ENCODE measurements around the gene MPND.
A peak's percentile ranks its signal among the peaks of the same experiment; 100 is the strongest.

The MPND gene

DNA sequence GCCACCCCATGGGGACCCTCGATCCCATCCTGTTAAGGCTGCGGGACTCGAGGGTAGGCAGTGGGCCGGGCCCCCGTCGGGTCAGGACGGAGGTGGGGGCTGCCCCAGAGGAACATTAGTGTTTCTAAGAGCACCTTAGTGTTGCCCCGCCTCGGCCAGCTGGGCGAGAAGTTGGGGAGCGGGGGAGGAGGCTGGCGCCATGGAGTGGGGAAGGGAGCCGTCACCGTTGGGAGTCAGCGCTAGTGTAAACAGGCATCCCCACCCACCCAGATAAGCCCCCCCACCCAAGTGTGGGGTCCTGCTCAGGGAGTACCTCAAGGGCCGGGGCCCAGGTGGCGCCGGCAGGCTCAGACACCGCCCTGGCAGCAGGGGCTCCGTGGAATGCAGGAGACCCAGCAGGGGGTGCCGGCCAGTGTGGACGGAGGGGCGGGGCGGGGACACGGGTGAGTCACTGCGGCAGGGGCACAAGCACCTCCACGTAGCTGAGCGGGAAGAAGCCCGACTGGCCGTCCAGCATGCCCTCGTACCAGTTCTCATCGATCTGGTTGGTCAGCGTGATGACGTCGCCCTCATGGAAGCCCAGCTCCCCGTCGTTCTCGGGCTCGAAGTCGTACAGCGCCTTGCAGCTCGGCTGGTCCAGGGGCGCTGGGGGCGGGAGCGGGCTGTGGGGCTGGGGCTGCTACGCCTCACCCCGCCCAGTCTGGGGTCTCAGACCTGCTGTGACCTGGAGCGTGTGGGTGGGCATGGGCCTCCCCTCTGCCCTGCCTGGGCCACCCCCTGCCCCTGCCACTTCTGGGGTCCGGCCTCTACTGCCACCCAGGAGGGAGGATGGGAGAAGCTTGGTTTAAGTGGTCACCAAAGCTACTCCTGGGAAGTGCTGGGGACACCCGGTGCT, 18.0 kb downstream of the MPND start (continued):
- TF ChIP-seq REST (tag by site-specific recombination; IDR thresholded peaks at IDR 0.05) (no peak), ZNF501 (tag by site-specific recombination; IDR thresholded peaks at IDR 0.05) (no peak), ZNF654 (tag by site-specific recombination; IDR thresholded peaks at IDR 0.05; ENCODE audit: low read depth) (no peak), ZNF10 (tag by site-specific recombination; IDR thresholded peaks at IDR 0.05) (no peak), ZNF639 (tag by site-specific recombination; IDR thresholded peaks at IDR 0.05) (no peak), ZNF747 (tag by site-specific recombination; IDR thresholded peaks at IDR 0.05) (no peak), ZNF394 (tag by site-specific recombination; IDR thresholded peaks at IDR 0.05; ENCODE audit: borderline replicate concordance) (peak; percentile 75; the same call in 1 of the 2 replicates), ZNF670 (tag by site-specific recombination; IDR thresholded peaks at IDR 0.05; ENCODE audit: low read depth) (no peak), ZNF423 (tag by site-specific recombination; IDR thresholded peaks at IDR 0.05) (0 out of 2 replicates have a peak, but pooled peaks have one; percentile 20), GLI2 (tag by site-specific recombination; IDR thresholded peaks at IDR 0.05; ENCODE audit: borderline replicate concordance, low read depth) (no peak), ZBTB17 (tag by site-specific recombination; IDR thresholded peaks at IDR 0.05) (no peak), ZNF350 (tag by site-specific recombination; IDR thresholded peaks at IDR 0.05) (no peak), ZNF18 (tag by site-specific recombination; IDR thresholded peaks at IDR 0.05) (no peak), ZNF19 (tag by site-specific recombination; IDR thresholded peaks at IDR 0.05; ENCODE audit: low read depth) (no peak), GLIS2 (tag by site-specific recombination; IDR thresholded peaks at IDR 0.05) (0 out of 2 replicates have a peak, but pooled peaks have one; percentile 36), SCRT1 (tag by site-specific recombination; IDR thresholded peaks at IDR 0.05; ENCODE audit: borderline replicate concordance) (no peak), ZNF600 (tag by site-specific recombination; IDR thresholded peaks at IDR 0.05) (0 out of 2 replicates have a peak, but pooled peaks have one; percentile 9), ZNF23 (tag by site-specific recombination; IDR thresholded peaks at IDR 0.05; ENCODE audit: borderline replicate concordance) (no peak), INSM2 (tag by site-specific recombination; IDR thresholded peaks at IDR 0.05) (no peak), SCRT2 (tag by site-specific recombination; IDR thresholded peaks at IDR 0.05) (no peak), BCL11A (tag by site-specific recombination; IDR thresholded peaks at IDR 0.05; ENCODE audit: low read depth) (no peak)
- TF ChIP-seq, protein P1, sequence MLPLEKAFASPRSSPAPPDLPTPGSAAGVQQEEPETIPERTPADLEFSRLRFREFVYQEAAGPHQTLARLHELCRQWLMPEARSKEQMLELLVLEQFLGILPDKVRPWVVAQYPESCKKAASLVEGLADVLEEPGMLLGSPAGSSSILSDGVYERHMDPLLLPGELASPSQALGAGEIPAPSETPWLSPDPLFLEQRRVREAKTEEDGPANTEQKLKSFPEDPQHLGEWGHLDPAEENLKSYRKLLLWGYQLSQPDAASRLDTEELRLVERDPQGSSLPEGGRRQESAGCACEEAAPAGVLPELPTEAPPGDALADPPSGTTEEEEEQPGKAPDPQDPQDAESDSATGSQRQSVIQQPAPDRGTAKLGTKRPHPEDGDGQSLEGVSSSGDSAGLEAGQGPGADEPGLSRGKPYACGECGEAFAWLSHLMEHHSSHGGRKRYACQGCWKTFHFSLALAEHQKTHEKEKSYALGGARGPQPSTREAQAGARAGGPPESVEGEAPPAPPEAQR (tag by site-specific recombination; IDR thresholded peaks at IDR 0.05), result no peak
- TF ChIP-seq, protein P2, sequence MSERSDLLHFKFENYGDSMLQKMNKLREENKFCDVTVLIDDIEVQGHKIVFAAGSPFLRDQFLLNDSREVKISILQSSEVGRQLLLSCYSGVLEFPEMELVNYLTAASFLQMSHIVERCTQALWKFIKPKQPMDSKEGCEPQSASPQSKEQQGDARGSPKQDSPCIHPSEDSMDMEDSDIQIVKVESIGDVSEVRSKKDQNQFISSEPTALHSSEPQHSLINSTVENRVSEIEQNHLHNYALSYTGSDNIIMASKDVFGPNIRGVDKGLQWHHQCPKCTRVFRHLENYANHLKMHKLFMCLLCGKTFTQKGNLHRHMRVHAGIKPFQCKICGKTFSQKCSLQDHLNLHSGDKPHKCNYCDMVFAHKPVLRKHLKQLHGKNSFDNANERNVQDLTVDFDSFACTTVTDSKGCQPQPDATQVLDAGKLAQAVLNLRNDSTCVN (tag by site-specific recombination; optimal IDR thresholded peaks at IDR 0.05), result no peak

All from HEK293 (cell line).